IMR-90 (cell line): ENCODE data around the gene NCOR1. TPM values are rescaled to one million over a fixed set of nuclear protein-coding genes. Genes with fewer than 3 reads are reported as not detected.
A peak's percentile ranks its signal among the peaks of the same experiment; 100 is the strongest.

Source experiments
- ATAC-seq: fragments of 200-7000 bp; cut with Tn5 transposase; 2 replicates; pipeline ENCODE4 v1.9.1; 2020; ENCODE audit warnings: low read depth, mild to moderate bottlenecking, moderate library complexity
- BruUV-seq: library from RNA; stranded (reverse); fragments of 400-500 nt; replicated peaks from 2 replicates; lab custom pipeline; 2021; lab: Mats Ljungman, UMichigan
- CTCF ChIA-PET: fragments of 300-600 bp; formaldehyde crosslinking; extraction: SDS; loops from one replicate; lab custom pipeline; 2021; ENCODE audit warnings: antibody characterized with exemption; lab: Yijun Ruan, JAX
- POLR2A ChIA-PET: fragments of 300-600 bp; sonication (Branson Sonifier 250); formaldehyde crosslinking; loops from one replicate; lab custom pipeline; 2022; ENCODE audit warnings: antibody characterized with exemption; ENCODE audit not compliant: unreplicated experiment; lab: Charles Lee
- DNase-seq: peaks from one replicate; pipeline ENCODE4 v3.0.0; 2013
- H2AFZ ChIP-seq: replicated peaks from 2 replicates; pipeline ENCODE3; 2013; ENCODE audit warnings: low read length, mild to moderate bottlenecking; ENCODE audit not compliant: poor library complexity
- H2AK5ac ChIP-seq: 2 replicates; pipeline ENCODE4 v1.6.1; 2013; ENCODE audit warnings: low read depth, low read length, inconsistent platforms
- H2AK9ac ChIP-seq: replicated peaks from 2 replicates; pipeline ENCODE3; 2013; ENCODE audit warnings: mild to moderate bottlenecking, low read depth, low read length, moderate library complexity; ENCODE audit not compliant: poor library complexity
- H2BK120ac ChIP-seq: 2 replicates; pipeline ENCODE4 v1.6.1; 2013; ENCODE audit warnings: low read depth, low read length, inconsistent platforms
- H2BK15ac ChIP-seq: 3 replicates; pipeline ENCODE4 v1.6.1; 2013; ENCODE audit warnings: low read depth, low read length, inconsistent platforms
- H2BK20ac ChIP-seq: 2 replicates; pipeline ENCODE4 v1.6.1; 2013; ENCODE audit warnings: low read depth, mild to moderate bottlenecking, inconsistent platforms, low read length, moderate library complexity
- H2BK5ac ChIP-seq: 2 replicates; pipeline ENCODE4 v1.6.1; 2013; ENCODE audit warnings: mild to moderate bottlenecking, low read depth, low read length, inconsistent platforms; ENCODE audit not compliant: poor library complexity, severe bottlenecking
- H3K14ac ChIP-seq: replicated peaks from 2 replicates; pipeline ENCODE4 v1.6.1; 2013; ENCODE audit warnings: low read depth, low read length, inconsistent platforms
- H3K18ac ChIP-seq: 2 replicates; pipeline ENCODE4 v1.6.1; 2013; ENCODE audit warnings: low read depth, low read length, control low read depth
- H3K23ac ChIP-seq: 2 replicates; pipeline ENCODE4 v1.6.1; 2013; ENCODE audit warnings: low read depth, low read length, inconsistent platforms
- H3K27ac ChIP-seq: 2 replicates; pipeline ENCODE4 v1.5.1; 2013; ENCODE audit warnings: mild to moderate bottlenecking, control low read depth, low read length; ENCODE audit not compliant: insufficient read depth
- H3K27me3 ChIP-seq: 2 replicates; pipeline ENCODE4 v1.6.1; 2013; ENCODE audit warnings: low read length; ENCODE audit not compliant: control insufficient read depth, insufficient read depth
- H3K36me3 ChIP-seq: 2 replicates; pipeline ENCODE4 v1.6.1; 2013; ENCODE audit warnings: low read length, mixed read lengths; ENCODE audit not compliant: control insufficient read depth, insufficient read depth
- H3K4ac ChIP-seq: 2 replicates; pipeline ENCODE4 v1.6.1; 2013; ENCODE audit warnings: low read depth, low read length, inconsistent platforms
- H3K4me1 ChIP-seq: 2 replicates; pipeline ENCODE4 v1.6.1; 2013; ENCODE audit warnings: low read length, mixed read lengths; ENCODE audit not compliant: control insufficient read depth, insufficient read depth
- H3K4me2 ChIP-seq: 2 replicates; pipeline ENCODE4 v1.6.1; 2013; ENCODE audit warnings: low read depth, mild to moderate bottlenecking, control low read depth, low read length, moderate library complexity
- H3K4me3 ChIP-seq: 2 replicates; pipeline ENCODE4 v1.5.1; 2013; ENCODE audit warnings: low read depth, mild to moderate bottlenecking, control low read depth, low read length, moderate library complexity; ENCODE audit not compliant: insufficient read depth
- H3K56ac ChIP-seq: 2 replicates; pipeline ENCODE4 v1.6.1; 2013; ENCODE audit warnings: low read length, inconsistent platforms; ENCODE audit not compliant: insufficient read depth; ENCODE audit errors: extremely low read depth
- H3K79me1 ChIP-seq, 2 experiments: 2 replicates each; pipeline ENCODE4 v1.6.1; 2013; ENCODE audit warnings: low read length in 2 of 2, inconsistent platforms in 1 of 2, low read depth in 1 of 2
- H3K9ac ChIP-seq: 2 replicates; pipeline ENCODE4 v1.6.1; 2013; ENCODE audit warnings: low read depth, low read length, control low read depth
- H3K9me1 ChIP-seq: 2 replicates; pipeline ENCODE4 v1.6.1; 2013; ENCODE audit warnings: low read length, inconsistent platforms; ENCODE audit not compliant: insufficient read depth
- H3K9me3 ChIP-seq: 2 replicates; pipeline ENCODE4 v1.6.1; 2013; ENCODE audit warnings: low read length; ENCODE audit not compliant: control insufficient read depth, insufficient read depth
- H4K20me1 ChIP-seq: 2 replicates; pipeline ENCODE4 v1.6.1; 2013; ENCODE audit warnings: low read length, inconsistent platforms; ENCODE audit not compliant: insufficient read depth
- H4K5ac ChIP-seq: 2 replicates; pipeline ENCODE4 v1.6.1; 2013; ENCODE audit warnings: mild to moderate bottlenecking, low read depth, low read length, control low read depth
- H4K8ac ChIP-seq, 2 experiments: 2 replicates each; pipeline ENCODE4 v1.6.1; 2013; ENCODE audit warnings: low read depth in 2 of 2, low read length in 2 of 2, control low read depth in 1 of 2, inconsistent platforms in 1 of 2
- H4K91ac ChIP-seq: 2 replicates; pipeline ENCODE4 v1.6.1; 2013; ENCODE audit warnings: low read depth, low read length, inconsistent platforms; ENCODE audit not compliant: insufficient read depth
- CEBPB ChIP-seq: IDR thresholded peaks from 2 replicates; pipeline ENCODE4 v1.6.1; 2012; ENCODE audit warnings: low read depth, low read length, improper control_type of control experiment
- FOS ChIP-seq: fragments of 150-350 bp; IDR thresholded peaks from 2 replicates; pipeline ENCODE4 v1.6.1; 2016; ENCODE audit warnings: low read depth, low read length
- RFX5 ChIP-seq: IDR thresholded peaks from 2 replicates; pipeline ENCODE4 v1.8.0; 2012; ENCODE audit warnings: low read depth, mild to moderate bottlenecking, low read length, moderate library complexity
- WGBS, 2 experiments: methylation state at CpG; one replicate each; pipeline versions ENCODE4 v1.1.5 to v1.1.7; 2013; ENCODE audit warnings: missing lambda C conversion rate in 2 of 2; ENCODE audit not compliant: insufficient read length in 1 of 2; ENCODE audit errors: extremely low coverage in 2 of 2; 5-methylcytosine and 5-hydroxymethylcytosine counted together
- dilution Hi-C: fragments of 300-500 bp; cut with HindIII; formaldehyde crosslinking; loops from one replicate; pipeline ENCODE4 v1.14.3; 2018; ENCODE audit warnings: low sequenced_read_pairs; ENCODE audit not compliant: unreplicated experiment
- in situ Hi-C: fragments of 300-500 bp; cut with MboI; formaldehyde crosslinking; loops from 3 replicates; pipeline ENCODE4 v1.14.3; 2019; ENCODE audit warnings: low sequenced_read_pairs, inconsistent platforms, mixed read lengths
- intact Hi-C: fragments of 100-400 bp; cut with micrococcal nuclease; formaldehyde crosslinking; loops from 2 replicates; pipeline ENCODE4 v1.10.0; 2022
- polyA plus RNA-seq, 3 experiments: library from polyadenylated mRNA; depleted of rRNA; stranded (reverse); fragments of >200 nt; gene quantifications; 2 replicates each; pipeline ENCODE4 v1.2.3, GENCODE V29; 2012; ENCODE audit warnings: low replicate concordance in 1 of 3
- total RNA-seq: library from RNA; depleted of rRNA; stranded (reverse); fragments of >200 nt; gene quantifications from 2 replicates; pipeline ENCODE4 v1.2.3, GENCODE V29; 2012

NCOR1 gene
- total and polyA plus RNA-seq, 2 of the 4 experiments (the other 2 are of a cell fraction): 54.5 to 80.3 TPM

DNA sequence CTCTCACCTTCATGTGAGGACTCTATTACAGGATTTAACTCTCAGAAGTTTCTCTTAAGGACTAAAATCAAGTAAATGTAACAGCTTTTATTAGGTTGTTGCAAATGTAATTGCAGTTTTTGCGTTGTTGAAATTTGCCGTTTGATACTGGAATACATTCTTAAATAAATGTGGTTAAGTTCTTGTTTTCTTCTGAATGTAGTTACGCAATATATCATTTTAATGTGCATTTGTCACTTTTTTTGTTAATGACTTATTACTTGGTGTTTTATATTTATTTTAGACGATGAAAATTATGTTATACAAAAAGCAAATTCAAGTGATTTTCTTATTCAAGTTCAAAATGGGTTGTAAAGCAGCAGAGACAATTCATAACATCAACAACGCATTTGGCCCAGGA lies 139.4 kb downstream of the NCOR1 start:
- no peak overlapping the region for H2BK15ac ChIP-seq
- H3K4me1 ChIP-seq: no peaks in the 10 kb centered on the region
- H2AK5ac ChIP-seq: no peak overlapping the region
- POLR2A ChIA-PET: no interaction called here
- H3K23ac ChIP-seq: no peak overlapping the region
- H2BK120ac ChIP-seq: no peak overlapping the region
- in situ Hi-C loops: no loop called here
- no peak overlapping the region for H3K18ac ChIP-seq
- no peak overlapping the region for H4K8ac ChIP-seq
- no peak overlapping the region for H2AK9ac ChIP-seq
- H3K9me1 ChIP-seq: peaks cover 2% of the 10 kb centered on the region; the same call in 1 of the 2 replicates
- DNase-seq: no peak
- H3K56ac ChIP-seq: no peak overlapping the region
- CTCF ChIA-PET: no interaction called here
- H3K4me3 ChIP-seq: no peak overlapping the region
- no TSS peak for BruUV-seq
- no peak overlapping the region for H3K27ac ChIP-seq
- H2BK5ac ChIP-seq: no peak overlapping the region
- intact Hi-C loops: no loop called here
- no peak overlapping the region for H4K91ac ChIP-seq
- no peak overlapping the region for H3K4ac ChIP-seq
- H3K9me3 ChIP-seq: no peaks in the 10 kb centered on the region
- H3K36me3 ChIP-seq: peaks cover 40% of the 10 kb centered on the region
- TF ChIP-seq RFX5 (no peak), FOS (no peak), CEBPB (peak; percentile 84)
- no peak overlapping the region for H2AFZ ChIP-seq
- H3K9ac ChIP-seq: no peak overlapping the region
- no peaks in the 10 kb centered on the region for H4K20me1 ChIP-seq
- WGBS, 2 experiments: no CpG with 5 or more reads among the region's 5 CpGs
- H3K27me3 ChIP-seq: no peaks in the 10 kb centered on the region
- H2BK20ac ChIP-seq: no peak overlapping the region
- H3K14ac ChIP-seq: no peak overlapping the region
- peaks cover 11 to 26% of the 10 kb centered on the region in 2 experiments for H3K79me1 ChIP-seq
- H4K5ac ChIP-seq: no peak overlapping the region
- dilution Hi-C loops: no loop called here
- no peak overlapping the region for H3K4me2 ChIP-seq
- no peak for ATAC-seq
